ENCODE measurements around the gene DNAH3. TPM values are rescaled to one million over a fixed set of nuclear protein-coding genes. Genes with fewer than 3 reads are reported as not detected.
"Not testable (repeated sequence)": the region's sequence is repeated elsewhere in the genome, so short reads cannot be mapped to it uniquely, and the experiment has no call there.

Gene DNAH3
- total RNA-seq, 1 donor from 2014 or later, result not detected

DNA sequence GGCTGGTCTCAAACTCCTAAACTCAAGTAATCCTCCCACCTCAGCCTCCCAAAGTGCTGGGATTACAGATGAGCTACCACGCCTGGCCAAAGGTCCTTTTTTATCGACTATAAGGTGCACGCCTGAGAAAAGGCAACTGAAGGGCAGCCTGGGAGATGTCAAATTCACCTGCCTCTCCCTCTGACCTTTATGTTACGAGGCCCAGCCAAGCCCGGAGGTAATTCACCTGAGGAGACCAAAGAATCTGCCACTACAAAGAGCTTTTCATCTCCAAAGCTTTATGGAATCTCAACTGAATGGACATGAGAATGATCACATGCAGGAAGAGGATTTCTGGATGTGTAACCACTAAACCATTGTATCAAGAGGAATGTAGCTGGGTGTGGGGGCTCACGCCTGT, 212.9 kb downstream of the DNAH3 start:
- Mint-ChIP-seq H3K36me3 (ENCODE audit: unreplicated experiment) (no peaks in the 10 kb centered on the region), H3K9me3 (ENCODE audit: unreplicated experiment) (no peaks in the 10 kb centered on the region), H3K4me3 (ENCODE audit: unreplicated experiment) (no peak overlapping the region), H3K27me3 (ENCODE audit: unreplicated experiment) (peaks cover 23% of the 10 kb centered on the region), H3K27ac (ENCODE audit: unreplicated experiment) (no peak overlapping the region), H3K4me1 (ENCODE audit: unreplicated experiment) (no peaks in the 10 kb centered on the region)
- TF ChIP-seq, protein P1, sequence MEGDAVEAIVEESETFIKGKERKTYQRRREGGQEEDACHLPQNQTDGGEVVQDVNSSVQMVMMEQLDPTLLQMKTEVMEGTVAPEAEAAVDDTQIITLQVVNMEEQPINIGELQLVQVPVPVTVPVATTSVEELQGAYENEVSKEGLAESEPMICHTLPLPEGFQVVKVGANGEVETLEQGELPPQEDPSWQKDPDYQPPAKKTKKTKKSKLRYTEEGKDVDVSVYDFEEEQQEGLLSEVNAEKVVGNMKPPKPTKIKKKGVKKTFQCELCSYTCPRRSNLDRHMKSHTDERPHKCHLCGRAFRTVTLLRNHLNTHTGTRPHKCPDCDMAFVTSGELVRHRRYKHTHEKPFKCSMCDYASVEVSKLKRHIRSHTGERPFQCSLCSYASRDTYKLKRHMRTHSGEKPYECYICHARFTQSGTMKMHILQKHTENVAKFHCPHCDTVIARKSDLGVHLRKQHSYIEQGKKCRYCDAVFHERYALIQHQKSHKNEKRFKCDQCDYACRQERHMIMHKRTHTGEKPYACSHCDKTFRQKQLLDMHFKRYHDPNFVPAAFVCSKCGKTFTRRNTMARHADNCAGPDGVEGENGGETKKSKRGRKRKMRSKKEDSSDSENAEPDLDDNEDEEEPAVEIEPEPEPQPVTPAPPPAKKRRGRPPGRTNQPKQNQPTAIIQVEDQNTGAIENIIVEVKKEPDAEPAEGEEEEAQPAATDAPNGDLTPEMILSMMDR (IDR thresholded peaks at IDR 0.05), result no peak
- DNase-seq (ENCODE audit: extremely low spot score, unreplicated experiment), result no peak

DNA sequence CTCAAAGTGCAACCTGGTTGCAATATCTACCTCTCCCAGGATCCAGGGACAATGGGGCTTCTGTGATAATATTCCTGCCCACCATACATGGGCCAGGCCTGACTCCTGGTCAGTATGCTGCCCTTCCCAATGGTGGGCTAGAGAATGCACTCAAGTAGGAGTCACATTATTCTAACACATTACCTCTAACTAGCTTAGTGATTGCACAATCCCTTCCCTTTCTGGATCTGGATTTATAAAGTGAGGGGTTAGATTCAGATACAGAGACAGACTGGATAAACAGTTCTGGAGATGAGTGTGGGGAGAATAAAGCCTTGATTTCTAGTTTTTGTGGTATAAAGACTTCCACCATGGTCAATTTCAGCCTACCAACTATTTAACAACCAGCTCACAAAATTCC, 217.1 kb downstream of the DNAH3 start:
- no peak for DNase-seq (ENCODE audit: extremely low spot score, unreplicated experiment)
- Mint-ChIP-seq H3K9me3 (ENCODE audit: unreplicated experiment) (no peaks in the 10 kb centered on the region), H3K36me3 (ENCODE audit: unreplicated experiment) (no peaks in the 10 kb centered on the region), H3K27ac (ENCODE audit: unreplicated experiment) (no peak overlapping the region), H3K27me3 (ENCODE audit: unreplicated experiment) (peaks cover 23% of the 10 kb centered on the region), H3K4me3 (ENCODE audit: unreplicated experiment) (no peak overlapping the region), H3K4me1 (ENCODE audit: unreplicated experiment) (peaks cover 13% of the 10 kb centered on the region)
- TF ChIP-seq, protein P1 (IDR thresholded peaks at IDR 0.05), result no peak

GRCh38 chr16:20931066-20931600, 219.5 kb downstream of the DNAH3 start:
- Mint-ChIP-seq H3K4me3 (ENCODE audit: unreplicated experiment) (no peak overlapping the region), H3K27me3 (ENCODE audit: unreplicated experiment) (peaks cover 14% of the 10 kb centered on the region), H3K4me1 (ENCODE audit: unreplicated experiment) (peaks cover 13% of the 10 kb centered on the region), H3K27ac (ENCODE audit: unreplicated experiment) (no peak overlapping the region), H3K36me3 (ENCODE audit: unreplicated experiment) (no peaks in the 10 kb centered on the region), H3K9me3 (ENCODE audit: unreplicated experiment) (no peaks in the 10 kb centered on the region)
- DNase-seq (ENCODE audit: extremely low spot score, unreplicated experiment), result no peak
- TF ChIP-seq, protein P1 (IDR thresholded peaks at IDR 0.05), result no peak

GRCh38 chr16:20930365-20930690, 220.3 kb downstream of the DNAH3 start:
- H3K36me3 Mint-ChIP-seq (ENCODE audit: unreplicated experiment), result no peaks in the 10 kb centered on the region
- H3K27ac Mint-ChIP-seq (ENCODE audit: unreplicated experiment), result peak overlapping the region; percentile 32
- H3K9me3 Mint-ChIP-seq (ENCODE audit: unreplicated experiment), result no peaks in the 10 kb centered on the region
- no peak for DNase-seq (ENCODE audit: extremely low spot score, unreplicated experiment)
- peaks cover 13% of the 10 kb centered on the region for H3K4me1 Mint-ChIP-seq (ENCODE audit: unreplicated experiment)
- H3K4me3 Mint-ChIP-seq (ENCODE audit: unreplicated experiment), result no peak overlapping the region
- TF ChIP-seq, protein P1 (IDR thresholded peaks at IDR 0.05), result no peak
- peaks cover 9% of the 10 kb centered on the region for H3K27me3 Mint-ChIP-seq (ENCODE audit: unreplicated experiment)

- H3K27me3 Mint-ChIP-seq (ENCODE audit: unreplicated experiment); H3K4me3 Mint-ChIP-seq (ENCODE audit: unreplicated experiment); H3K36me3 Mint-ChIP-seq (ENCODE audit: unreplicated experiment); DNase-seq (ENCODE audit: extremely low spot score, unreplicated experiment); H3K9me3 Mint-ChIP-seq (ENCODE audit: unreplicated experiment): not testable (repeated sequence)
- peak overlapping the region; percentile 32 for H3K27ac Mint-ChIP-seq (ENCODE audit: unreplicated experiment)
- H3K4me1 Mint-ChIP-seq (ENCODE audit: unreplicated experiment), result peaks cover 13% of the 10 kb centered on the region
Observed at GRCh38 chr16:20929676-20930364, 220.8 kb downstream of the DNAH3 start.
